Spleen (tissue), 13 donors: ENCODE measurements around the gene MROH8. TPM values are rescaled to one million over a fixed set of nuclear protein-coding genes. Genes with fewer than 3 reads are reported as not detected.

Experiments
- DNase-seq: peaks from one replicate; pipeline ENCODE4 v3.0.0-alpha.2; 2020
- H3K27ac ChIP-seq, 8 donors: fragments of 200-600 bp; sonication (generic) in 7 of 8; 1 replicate in 4 of 8; 2 replicates in 4 of 8; pipeline versions ENCODE4 v1.5.0 to v1.8.0; 2016 to 2021; ENCODE audit warnings: inconsistent platforms in 4 of 8, mild to moderate bottlenecking in 4 of 8, moderate library complexity in 1 of 8
- H3K27me3 ChIP-seq, 7 donors: fragments of 200-600 bp; sonication (generic) in 6 of 7; replicated peaks in 1 of 7; 1 replicate in 4 of 7; 2 replicates in 3 of 7; pipeline versions ENCODE4 v1.5.0 to v1.8.0; 2016 to 2021; ENCODE audit warnings: inconsistent platforms in 3 of 7, mild to moderate bottlenecking in 1 of 7
- H3K36me3 ChIP-seq, 6 donors: fragments of 200-600 bp; sonication (generic) in 5 of 6; 1 replicate in 4 of 6; 2 replicates in 2 of 6; pipeline versions ENCODE4 v1.5.0 to v1.8.0; 2016 to 2021; ENCODE audit warnings: inconsistent platforms in 2 of 6
- H3K4me1 ChIP-seq, 6 donors: fragments of 200-600 bp; sonication (generic) in 5 of 6; 1 replicate in 3 of 6; 2 replicates in 3 of 6; pipeline versions ENCODE4 v1.5.0 to v1.8.0; 2016 to 2021; ENCODE audit warnings: inconsistent platforms in 3 of 6
- H3K4me3 ChIP-seq, 8 donors: fragments of 200-600 bp; sonication (generic) in 7 of 8; 1 replicate in 4 of 8; 2 replicates in 4 of 8; pipeline versions ENCODE4 v1.5.0 to v1.8.0; 2016 to 2021; ENCODE audit warnings: inconsistent platforms in 4 of 8, mild to moderate bottlenecking in 4 of 8, moderate library complexity in 2 of 8
- H3K9me3 ChIP-seq, 8 donors: fragments of 200-600 bp; sonication (generic) in 7 of 8; 1 replicate in 4 of 8; 2 replicates in 4 of 8; pipeline versions ENCODE4 v1.5.0 to v1.8.0; 2016 to 2021; ENCODE audit warnings: inconsistent platforms in 4 of 8
- POLR2A ChIP-seq, 3 donors: fragments of 450-650 bp; IDR thresholded peaks; one replicate each; pipeline ENCODE4 v1.5.1; 2017; ENCODE audit warnings: antibody characterized with exemption in 3 of 3, mild to moderate bottlenecking in 1 of 3
- POLR2AphosphoS5 ChIP-seq, 3 donors: sonication (generic); formaldehyde crosslinking; IDR thresholded peaks; one replicate each; pipeline ENCODE4 v1.5.1; 2017; ENCODE audit warnings: antibody characterized with exemption in 3 of 3
- WGBS, 5 donors: extraction: QIAGEN DNeasy Blood & Tissue Kit in 3 of 5; methylation state at CpG; one replicate each; pipeline versions ENCODE4 v1.1.5 to v1.1.7; 2013 to 2018; 5-methylcytosine and 5-hydroxymethylcytosine counted together
- intact Hi-C: fragments of 100-400 bp; cut with DNase I; formaldehyde crosslinking; loops from one replicate; pipeline ENCODE4 v1.15.0; 2023; ENCODE audit warnings: low total_unique reads
- long read RNA-seq, 2 donors: transcript quantifications; one replicate each; lab custom pipeline, GENCODE V29; 2026
- polyA plus RNA-seq, 3 donors: library from polyadenylated mRNA; stranded (reverse); fragments of 200-250 nt; gene quantifications; one replicate each; pipeline ENCODE4 v1.2.1, GENCODE V29; 2013
- total RNA-seq, 7 donors: library from RNA; depleted of rRNA in 3 of 7; stranded (reverse); fragments of >200 nt in 3 of 7; fragmentation: NEBNext Ultra II Directional in 4 of 7; extraction: Animal tissue kit (Norgen Biotek cat#: 25700) in 4 of 7; gene quantifications; one replicate each; pipeline versions ENCODE4 v1.1.0 to v1.2.1, GENCODE V29; 2016 to 2021
- TF ChIP-seq, protein P1 (sequence below), 11 experiments: fragments of 200-600 bp in 7 of 11; fragments of 450-650 bp in 4 of 11; sonication (generic) in 4 of 11; IDR thresholded peaks in 8 of 11; conservative IDR thresholded peaks in 3 of 11; 1 replicate in 7 of 11; 2 replicates in 4 of 11; pipeline versions ENCODE4 v1.4.0 to v1.8.0; 2016 to 2021; ENCODE audit warnings: antibody characterized with exemption in 11 of 11, inconsistent platforms in 4 of 11, mild to moderate bottlenecking in 1 of 11
- donor health status: healthy with polysubstance abuse.
- donor health status: DM: no; HTN: no; CAD: no; lungs with moderate emphysema.
- donor health status: DM: no; HTN: no; CAD: no.
- donor health status: Bipolar disorder and iron deficiency.
- donor health status: healthy.
- donor health status: DM: no; HTN: no; CAD: no.
- donor health status: DM: yes; HTN: yes; CAD: no.

Gene MROH8
- total RNA-seq (1 to 10 TPM in 6 of 7 donors, under 1 TPM in 1; 0.97 to 4.0 (median 3.3) TPM), polyA plus RNA-seq (1 to 10 TPM; 1.0 to 3.4 (median 2.3) TPM)
- long read RNA-seq, donor 1, partial matches to known transcripts, result 267 of 305 reads
- long read RNA-seq, donor 1, other reads (novel, unspliced or antisense), result 38 of 305 reads
- long read RNA-seq, donor 2, result 0 reads

GRCh38 chr20:37178839-37179682 is at the start of gene MROH8, which contains the start of gene RPN2:
MROH8 (minus strand) TSS chr20:37179548.
RPN2 (plus strand) TSS chr20:37179330; CDS start chr20:37179357, 27 bp downstream.
- Histone ChIP-seq H3K27ac (peak within 1 kb of the TSS; percentile 94 to 99 (median 98)), H3K9me3 (no peaks in the 10 kb centered on the region), H3K4me1 (peaks cover 28 to 60% (median 48%) of the 10 kb centered on the region in 6 donors), H3K36me3 (peaks cover 0 to 23% (median 1%) of the 10 kb centered on the region in 6 donors), H3K27me3 (no peaks in the 10 kb centered on the region), H3K4me3 (peak within 1 kb of the TSS; percentile 86 to 98 (median 94))
- 0% methylated on average over 52 to 80 of the region's 80 CpGs for WGBS, 5 donors
- intact Hi-C loops, result loop anchor here (10.0 kb wide), 1 partner anchor 84 kb away; the partner anchor contains the start of gene RBL1
- TF ChIP-seq POLR2AphosphoS5 (IDR thresholded peaks at IDR 0.05) (peak; percentile 83 to 92 (median 89)), POLR2A (IDR thresholded peaks at IDR 0.05) (peak in 1 of 3 donors; percentile 77)
- TF ChIP-seq, protein P1, sequence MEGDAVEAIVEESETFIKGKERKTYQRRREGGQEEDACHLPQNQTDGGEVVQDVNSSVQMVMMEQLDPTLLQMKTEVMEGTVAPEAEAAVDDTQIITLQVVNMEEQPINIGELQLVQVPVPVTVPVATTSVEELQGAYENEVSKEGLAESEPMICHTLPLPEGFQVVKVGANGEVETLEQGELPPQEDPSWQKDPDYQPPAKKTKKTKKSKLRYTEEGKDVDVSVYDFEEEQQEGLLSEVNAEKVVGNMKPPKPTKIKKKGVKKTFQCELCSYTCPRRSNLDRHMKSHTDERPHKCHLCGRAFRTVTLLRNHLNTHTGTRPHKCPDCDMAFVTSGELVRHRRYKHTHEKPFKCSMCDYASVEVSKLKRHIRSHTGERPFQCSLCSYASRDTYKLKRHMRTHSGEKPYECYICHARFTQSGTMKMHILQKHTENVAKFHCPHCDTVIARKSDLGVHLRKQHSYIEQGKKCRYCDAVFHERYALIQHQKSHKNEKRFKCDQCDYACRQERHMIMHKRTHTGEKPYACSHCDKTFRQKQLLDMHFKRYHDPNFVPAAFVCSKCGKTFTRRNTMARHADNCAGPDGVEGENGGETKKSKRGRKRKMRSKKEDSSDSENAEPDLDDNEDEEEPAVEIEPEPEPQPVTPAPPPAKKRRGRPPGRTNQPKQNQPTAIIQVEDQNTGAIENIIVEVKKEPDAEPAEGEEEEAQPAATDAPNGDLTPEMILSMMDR (IDR thresholded peaks at IDR 0.05 in 8 of 11, conservative IDR thresholded peaks at IDR 0.05 in 3 of 11), result peak in 2 of 11 experiments; percentile 4 to 24
- DNase-seq, result peak; percentile 99

DNA sequence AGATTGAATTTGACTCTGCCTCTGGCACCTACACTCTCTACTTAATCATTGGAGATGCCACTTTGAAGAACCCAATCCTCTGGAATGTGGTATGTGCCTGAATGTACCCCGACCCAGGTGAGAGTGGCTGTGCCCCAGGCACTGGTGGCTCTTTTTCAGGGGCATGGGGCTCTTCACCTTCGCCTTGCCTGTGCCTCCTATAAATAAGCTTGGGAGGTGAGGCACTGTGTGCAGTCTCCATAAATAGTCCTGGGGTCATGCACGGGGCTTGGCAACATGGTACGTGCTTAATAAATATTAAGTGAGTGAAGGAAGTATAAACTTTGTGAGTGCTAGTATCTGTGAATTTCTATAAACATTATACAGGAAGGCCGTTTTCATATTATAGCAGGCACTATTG is 49.3 kb upstream of the MROH8 start:
- Histone ChIP-seq H3K4me1 (peaks cover 0 to 6% (median under 1%) of the 10 kb centered on the region in 6 donors), H3K4me3 (no peak overlapping the region), H3K27ac (no peak overlapping the region), H3K27me3 (no peaks in the 10 kb centered on the region), H3K9me3 (no peaks in the 10 kb centered on the region), H3K36me3 (peaks cover 3 to 100% (median 100%) of the 10 kb centered on the region in 6 donors)
- intact Hi-C loops, result no loop called here
- DNase-seq, result no peak
- TF ChIP-seq POLR2AphosphoS5 (IDR thresholded peaks at IDR 0.05) (no peak), POLR2A (IDR thresholded peaks at IDR 0.05) (no peak)
- TF ChIP-seq, protein P1 (IDR thresholded peaks at IDR 0.05 in 8 of 11, conservative IDR thresholded peaks at IDR 0.05 in 3 of 11), result no peak
- WGBS, 5 donors, result 97 to 99% (median 97%) methylated on average over 5 of the region's 5 CpGs

DNA sequence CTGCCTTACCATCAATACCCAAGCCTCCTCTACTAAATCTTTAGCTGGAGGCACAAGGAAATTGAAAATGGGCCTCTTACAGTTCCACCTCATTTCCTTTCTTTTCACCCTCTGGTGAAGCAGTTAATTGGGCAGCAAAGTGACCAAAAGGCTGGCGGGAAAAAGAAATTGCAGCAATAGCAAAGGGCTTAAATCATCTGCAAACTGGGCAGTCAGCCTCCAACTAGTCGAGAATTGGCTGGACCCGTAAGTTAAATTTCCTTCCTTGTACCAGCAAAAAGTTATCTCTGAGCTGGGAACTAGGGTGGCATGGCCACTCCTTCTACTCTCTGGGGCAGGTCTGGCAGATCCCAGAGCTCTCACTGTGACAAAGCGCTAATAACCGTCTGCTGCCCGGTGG is 48.7 kb upstream of the MROH8 start:
- Histone ChIP-seq H3K4me3 (no peak overlapping the region), H3K27ac (no peak overlapping the region), H3K9me3 (no peaks in the 10 kb centered on the region), H3K27me3 (no peaks in the 10 kb centered on the region), H3K36me3 (peaks cover 3 to 100% (median 98%) of the 10 kb centered on the region in 6 donors), H3K4me1 (peaks cover 0 to 8% (median 3%) of the 10 kb centered on the region in 6 donors)
- TF ChIP-seq POLR2AphosphoS5 (IDR thresholded peaks at IDR 0.05) (no peak), POLR2A (IDR thresholded peaks at IDR 0.05) (no peak)
- TF ChIP-seq, protein P1 (IDR thresholded peaks at IDR 0.05 in 8 of 11, conservative IDR thresholded peaks at IDR 0.05 in 3 of 11), result no peak
- intact Hi-C loops, result no loop called here
- WGBS, 5 donors, result 91 to 97% (median 94%) methylated on average over 6 of the region's 6 CpGs
- DNase-seq, result no peak

DNA sequence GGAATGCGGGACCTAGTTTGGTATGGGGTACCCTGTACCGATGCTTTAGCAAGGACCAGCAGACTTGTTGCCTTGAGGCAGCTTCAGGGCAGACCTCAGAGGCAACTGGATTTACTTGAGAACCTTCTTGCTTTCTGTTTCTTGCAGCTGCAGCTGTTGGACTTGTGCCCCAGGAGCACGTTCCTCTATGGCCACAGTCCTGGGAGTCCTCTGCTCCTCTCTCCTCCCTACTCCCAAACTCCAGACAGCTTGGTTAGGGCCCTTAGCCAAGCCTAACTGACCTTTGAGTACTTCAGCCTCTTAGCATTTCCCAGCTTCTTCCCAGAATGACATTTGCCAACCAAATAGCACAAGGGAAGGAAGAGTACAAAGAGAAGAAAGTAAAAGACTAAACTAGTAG is 47.5 kb upstream of the MROH8 start:
- Histone ChIP-seq H3K4me1 (peaks cover 0 to 20% (median 5%) of the 10 kb centered on the region in 6 donors), H3K4me3 (no peak overlapping the region), H3K27ac (peak overlapping the region in 3 of 8 donors; percentile 13 to 39 (median 35)), H3K36me3 (peaks cover 3 to 100% (median 90%) of the 10 kb centered on the region in 6 donors), H3K9me3 (no peaks in the 10 kb centered on the region), H3K27me3 (no peaks in the 10 kb centered on the region)
- no peak for TF ChIP-seq POLR2A (IDR thresholded peaks at IDR 0.05)
- TF ChIP-seq, protein P1 (IDR thresholded peaks at IDR 0.05 in 8 of 11, conservative IDR thresholded peaks at IDR 0.05 in 3 of 11), result no peak
- TF ChIP-seq POLR2AphosphoS5 (IDR thresholded peaks at IDR 0.05), result no peak
- intact Hi-C loops, result no loop called here
- no peak for DNase-seq
- WGBS, 5 donors, result 75 to 91% (median 85%) methylated on average over 3 of the region's 3 CpGs
